ENCODE data around the gene PPP4R3A. TPM values are rescaled to one million over a fixed set of nuclear protein-coding genes. Genes with fewer than 3 reads are reported as not detected.
"Not testable (repeated sequence)": the region's sequence is repeated elsewhere in the genome, so short reads cannot be mapped to it uniquely, and the experiment has no call there.

The PPP4R3A gene
- total RNA-seq, 2 experiments from 2014 or later: 106 to 111 TPM

- peak; percentile 67 for DNase-seq
- peaks cover 74% of the 10 kb centered on the region for H3K36me3 Mint-ChIP-seq (ENCODE audit: low read depth)
- POLR2A ChIA-PET: interaction anchor here (0.7 to 14.7 kb wide), 14 partner anchors 10 to 111 kb away, joined by 3 to 214 read pairs (median 5); no protein-coding TSS in a partner anchor
These were observed 100.0 kb downstream of the PPP4R3A start for GRCh38 chr14:91409928-91410718.

GRCh38 chr14:91409240-91409639 is 100.9 kb downstream of the PPP4R3A start:
- Mint-ChIP-seq H3K27ac (peak overlapping the region; percentile 98), H3K4me1 (ENCODE audit: low read depth) (peaks cover 88% of the 10 kb centered on the region), H3K36me3 (ENCODE audit: low read depth) (peaks cover 69% of the 10 kb centered on the region), H3K4me3 (peak overlapping the region; percentile 71)
- POLR2A ChIA-PET: interaction anchor here (0.6 to 14.7 kb wide), 6 partner anchors 8 to 82 kb away, joined by 3 to 214 read pairs (median 4); partner anchors contain the start of gene CCDC88C
- ATAC-seq; DNase-seq; intact Hi-C loops (cut with micrococcal nuclease); H3K9me3 Mint-ChIP-seq; H3K27me3 Mint-ChIP-seq: not testable (repeated sequence)
- CTCF ChIA-PET: interaction anchor here (0.9 to 1.3 kb wide), 4 partner anchors 54 to 122 kb away, joined by 3 read pairs; no protein-coding TSS in a partner anchor

More at GRCh38 chr14:91409928-91410718, 100.0 kb downstream of the PPP4R3A start:
- Mint-ChIP-seq H3K4me1 (ENCODE audit: low read depth) (peaks cover 88% of the 10 kb centered on the region), H3K4me3 (peak overlapping the region; percentile 71), H3K27me3 (no peaks in the 10 kb centered on the region), H3K9me3 (no peaks in the 10 kb centered on the region), H3K27ac (peak overlapping the region; percentile 98)
- peak; percentile 72 for ATAC-seq
- TF ChIP-seq CTCF (IDR thresholded peaks at IDR 0.05): no peak
- intact Hi-C loops (cut with micrococcal nuclease): loop anchor here (10.0 kb wide), 1 partner anchor 55 kb away; no protein-coding TSS in a partner anchor
- CTCF ChIA-PET: interaction anchor here (0.9 to 13.8 kb wide), 8 partner anchors 10 to 123 kb away, joined by 3 to 155 read pairs (median 6); no protein-coding TSS in a partner anchor

Other genes with a start within 250 kb of the PPP4R3A start
- 10 to 100 TPM; 83.6 to 87.8 TPM for gene CCDC88C, start 92.5 kb downstream of the PPP4R3A start, total RNA-seq
- under 1 TPM; 0.27 to 0.60 TPM for gene CATSPERB, start 221.8 kb upstream of the PPP4R3A start, total RNA-seq

All from activated CD8-positive, alpha-beta T cell treated with anti-CD3 and anti-CD28 coated beads for 36 hours (primary cell).